ENCODE measurements around the gene C20orf141. TPM values are rescaled to one million over a fixed set of nuclear protein-coding genes. Genes with fewer than 3 reads are reported as not detected.

The C20orf141 gene
- total RNA-seq, 2 donors from 2014 or later, result 4.4 TPM; not detected in 1

- intact Hi-C loops (cut with DNase I), result no loop called here
- Histone ChIP-seq H3K4me3 (no peak within 1 kb of the TSS), H3K27ac (no peak within 1 kb of the TSS), H3K27me3 (replicated peaks; ENCODE audit: insufficient read depth) (peaks cover 8% of the 10 kb centered on the region), H3K36me3 (no peaks in the 10 kb centered on the region), H3K4me1 (replicated peaks) (no peaks in the 10 kb centered on the region), H3K9me3 (no peaks in the 10 kb centered on the region)
- WGBS, result 79% methylated on average over 10 of the region's 10 CpGs
- no peak for DNase-seq (ENCODE audit: low spot score)
- TF ChIP-seq POLR2AphosphoS5 (IDR thresholded peaks at IDR 0.05) (no peak), POLR2A (IDR thresholded peaks at IDR 0.05) (no peak), CTCF (IDR thresholded peaks at IDR 0.05) (no peak)
These were observed 1.3 kb downstream of the C20orf141 start, which contains the start of gene TMEM239 for GRCh38 chr20:2816030-2816582. Gene TMEM239, plus strand, starts transcription at chr20:2816364. Its CDS starts 191 bp downstream, at chr20:2816555.

- Histone ChIP-seq H3K4me1 (replicated peaks) (no peaks in the 10 kb centered on the region), H3K4me3 (no peak overlapping the region), H3K36me3 (no peaks in the 10 kb centered on the region), H3K9me3 (no peaks in the 10 kb centered on the region), H3K27me3 (replicated peaks; ENCODE audit: insufficient read depth) (peaks cover 8% of the 10 kb centered on the region), H3K27ac (no peak overlapping the region)
- TF ChIP-seq CTCF (IDR thresholded peaks at IDR 0.05) (no peak), POLR2AphosphoS5 (IDR thresholded peaks at IDR 0.05) (no peak), POLR2A (IDR thresholded peaks at IDR 0.05) (no peak)
- no peak for DNase-seq (ENCODE audit: low spot score)
- intact Hi-C loops (cut with DNase I), result no loop called here
- WGBS, result 84% methylated on average over 20 of the region's 20 CpGs
These were observed 2.0 kb downstream of the C20orf141 start for GRCh38 chr20:2816583-2817340.

- no peak overlapping the region for H3K27ac ChIP-seq
- intact Hi-C loops (cut with DNase I), result no loop called here
- H3K27me3 ChIP-seq (replicated peaks; ENCODE audit: insufficient read depth), result peaks cover 8% of the 10 kb centered on the region
- no peaks in the 10 kb centered on the region for H3K9me3 ChIP-seq
- no peaks in the 10 kb centered on the region for H3K36me3 ChIP-seq
- no peak for DNase-seq (ENCODE audit: low spot score)
- H3K4me1 ChIP-seq (replicated peaks), result no peaks in the 10 kb centered on the region
- H3K4me3 ChIP-seq, result no peak overlapping the region
- 97% methylated on average over 2 of the region's 2 CpGs for WGBS
- TF ChIP-seq CTCF (IDR thresholded peaks at IDR 0.05) (no peak), POLR2AphosphoS5 (IDR thresholded peaks at IDR 0.05) (no peak), POLR2A (IDR thresholded peaks at IDR 0.05) (no peak)
These were observed 2.5 kb downstream of the C20orf141 start for GRCh38 chr20:2817341-2817726.

GRCh38 chr20:2817891-2818595 is 3.3 kb downstream of the C20orf141 start:
- no peak for DNase-seq (ENCODE audit: low spot score)
- Histone ChIP-seq H3K9me3 (no peaks in the 10 kb centered on the region), H3K27me3 (replicated peaks; ENCODE audit: insufficient read depth) (peaks cover 8% of the 10 kb centered on the region), H3K36me3 (no peaks in the 10 kb centered on the region), H3K27ac (no peak overlapping the region), H3K4me3 (no peak overlapping the region), H3K4me1 (replicated peaks) (no peaks in the 10 kb centered on the region)
- TF ChIP-seq CTCF (IDR thresholded peaks at IDR 0.05), result no peak
- TF ChIP-seq POLR2A (IDR thresholded peaks at IDR 0.05), result no peak
- TF ChIP-seq POLR2AphosphoS5 (IDR thresholded peaks at IDR 0.05), result no peak
- WGBS, result 87% methylated on average over 7 of the region's 7 CpGs
- intact Hi-C loops (cut with DNase I), result no loop called here
